Adrenal gland (tissue), 12 donors: ENCODE measurements around the gene HOXD10. TPM values are rescaled to one million over a fixed set of nuclear protein-coding genes. Genes with fewer than 3 reads are reported as not detected.

Experiments used
- DNase-seq, 7 donors: peaks; one replicate each; pipeline ENCODE4 v3.0.0-alpha.2; 2019 to 2020
- H3K27ac ChIP-seq, 5 donors: fragments of 200-600 bp; sonication (generic) in 4 of 5; 1 replicate in 3 of 5; 2 replicates in 2 of 5; pipeline versions ENCODE4 v1.5.1 to v1.8.0; 2016 to 2020; ENCODE audit warnings: mild to moderate bottlenecking in 1 of 5
- H3K27me3 ChIP-seq: fragments of 200-600 bp; 2 replicates; pipeline ENCODE4 v1.8.0; 2021
- H3K36me3 ChIP-seq, 2 donors: fragments of 200-600 bp; replicated peaks in 1 of 2; 1 replicate in 1 of 2; 2 replicates in 1 of 2; pipeline versions ENCODE4 v1.5.1 to v1.8.0; 2018 to 2022
- H3K4me1 ChIP-seq, 2 donors: fragments of 200-600 bp; replicated peaks in 1 of 2; 1 replicate in 1 of 2; 2 replicates in 1 of 2; pipeline versions ENCODE4 v1.5.1 to v1.8.0; 2018 to 2021
- H3K4me3 ChIP-seq, 4 donors: fragments of 200-600 bp; sonication (generic) in 3 of 4; one replicate each; pipeline ENCODE4 v1.5.1; 2016 to 2018
- H3K9me3 ChIP-seq, 3 donors: fragments of 200-600 bp; sonication (generic) in 1 of 3; replicated peaks in 1 of 3; 1 replicate in 2 of 3; 2 replicates in 1 of 3; pipeline versions ENCODE4 v1.5.1 to v1.8.0; 2016 to 2021
- POLR2A ChIP-seq, 2 donors: fragments of 450-650 bp; IDR thresholded peaks; one replicate each; pipeline ENCODE4 v1.6.1; 2017; ENCODE audit warnings: antibody characterized with exemption in 2 of 2, mild to moderate bottlenecking in 2 of 2, moderate library complexity in 1 of 2
- WGBS, 4 donors: extraction: QIAGEN DNeasy Blood & Tissue Kit in 2 of 4; methylation state at CpG; one replicate each; pipeline versions ENCODE4 v1.1.5 to v1.1.7; 2013 to 2017; 5-methylcytosine and 5-hydroxymethylcytosine counted together
- intact Hi-C, 2 donors: fragments of 100-400 bp; cut with DNase I; formaldehyde crosslinking; loops; one replicate each; pipeline versions ENCODE4 v1.14.1 to v1.15.0; 2022 to 2023
- polyA plus RNA-seq, 3 donors: library from polyadenylated mRNA; stranded (reverse); fragments of 200-250 nt in 2 of 3; fragments of 350-450 nt in 1 of 3; fragmentation: Illumina TruSeq in 1 of 3; extraction: RNeasy Lipid Tissue Mini Kit (QIAGEN cat#74804) in 1 of 3; gene quantifications; one replicate each; pipeline ENCODE4 v1.2.3, GENCODE V29; 2013 to 2014
- total RNA-seq, 9 donors: library from RNA; depleted of rRNA in 4 of 9; stranded (reverse); fragments of >200 nt in 4 of 9; fragments of 120-200 nt in 1 of 9; fragmentation: NEBNext Ultra II Directional in 1 of 9; extraction: Animal tissue kit (Norgen Biotek cat#: 25700) in 1 of 9; gene quantifications; one replicate each; pipeline versions ENCODE4 v1.1.0 to v1.2.4, GENCODE V29; 2013 to 2023
- TF ChIP-seq, protein P1 (sequence below), 6 experiments: fragments of 450-650 bp in 4 of 6; fragments of 200-600 bp in 2 of 6; sonication (generic) in 1 of 6; IDR thresholded peaks; 1 replicate in 5 of 6; 2 replicates in 1 of 6; pipeline versions ENCODE4 v1.5.1 to v1.8.0; 2016 to 2021; ENCODE audit warnings: antibody characterized with exemption in 6 of 6, mild to moderate bottlenecking in 2 of 6, moderate library complexity in 1 of 6
- donor health status: healthy with polysubstance abuse.
- donor health status: Bipolar disorder and iron deficiency.
- donor health status: DM: yes; HTN: yes; CAD: no.
- donor health status: DM: no; HTN: no; CAD: no.
- donor health status: DM: no; HTN: no; CAD: no.
- donor health status: DM: yes; HTN: yes; CAD: no.

HOXD10 gene
- total and polyA plus RNA-seq, 12 donors = 0.11 to 0.33 (median 0.18) TPM; not detected in 8

DNA sequence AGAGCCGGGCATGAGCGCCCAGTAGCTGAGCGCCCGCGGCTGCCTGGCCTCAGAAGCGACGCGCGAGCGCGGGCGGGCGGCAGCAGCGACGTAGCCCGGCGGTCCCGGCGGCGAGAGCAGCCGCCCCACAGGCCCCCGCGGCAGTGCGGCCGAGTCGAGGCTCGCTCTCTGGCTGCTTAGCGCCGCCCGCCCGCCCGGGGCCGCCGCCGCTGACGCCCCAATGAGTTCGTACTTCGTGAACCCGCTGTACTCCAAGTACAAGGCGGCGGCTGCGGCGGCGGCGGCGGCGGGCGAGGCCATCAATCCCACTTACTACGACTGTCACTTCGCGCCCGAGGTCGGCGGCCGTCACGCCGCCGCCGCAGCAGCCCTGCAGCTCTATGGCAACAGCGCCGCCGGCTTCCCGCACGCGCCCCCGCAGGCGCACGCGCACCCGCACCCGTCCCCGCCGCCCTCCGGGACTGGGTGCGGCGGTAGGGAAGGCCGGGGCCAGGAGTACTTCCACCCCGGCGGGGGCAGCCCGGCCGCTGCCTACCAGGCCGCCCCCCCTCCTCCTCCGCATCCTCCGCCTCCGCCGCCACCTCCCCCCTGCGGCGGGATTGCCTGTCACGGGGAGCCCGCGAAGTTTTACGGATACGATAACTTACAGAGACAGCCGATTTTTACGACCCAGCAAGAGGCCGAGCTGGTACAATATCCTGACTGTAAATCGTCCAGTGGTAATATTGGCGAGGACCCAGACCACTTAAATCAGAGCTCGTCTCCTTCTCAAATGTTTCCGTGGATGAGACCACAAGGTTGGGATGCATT is 13.8 kb downstream of the HOXD10 start:
- Histone ChIP-seq H3K4me1 (peaks cover 12 to 35% of the 10 kb centered on the region in 2 donors), H3K4me3 (peak overlapping the region in 2 of 4 donors; percentile 42 to 78), H3K27ac (peak overlapping the region; percentile 66 to 99 (median 89)), H3K9me3 (no peaks in the 10 kb centered on the region), H3K36me3 (peaks cover 0 to 2% of the 10 kb centered on the region in 2 donors), H3K27me3 (no peaks in the 10 kb centered on the region)
- WGBS, 4 donors = 0 to 1% (median 1%) methylated on average over 30 to 100 of the region's 100 CpGs
- DNase-seq = peak; percentile 68 to 88 (median 76)
- TF ChIP-seq POLR2A (IDR thresholded peaks at IDR 0.05) = peak; percentile 64 to 69
- TF ChIP-seq, protein P1, sequence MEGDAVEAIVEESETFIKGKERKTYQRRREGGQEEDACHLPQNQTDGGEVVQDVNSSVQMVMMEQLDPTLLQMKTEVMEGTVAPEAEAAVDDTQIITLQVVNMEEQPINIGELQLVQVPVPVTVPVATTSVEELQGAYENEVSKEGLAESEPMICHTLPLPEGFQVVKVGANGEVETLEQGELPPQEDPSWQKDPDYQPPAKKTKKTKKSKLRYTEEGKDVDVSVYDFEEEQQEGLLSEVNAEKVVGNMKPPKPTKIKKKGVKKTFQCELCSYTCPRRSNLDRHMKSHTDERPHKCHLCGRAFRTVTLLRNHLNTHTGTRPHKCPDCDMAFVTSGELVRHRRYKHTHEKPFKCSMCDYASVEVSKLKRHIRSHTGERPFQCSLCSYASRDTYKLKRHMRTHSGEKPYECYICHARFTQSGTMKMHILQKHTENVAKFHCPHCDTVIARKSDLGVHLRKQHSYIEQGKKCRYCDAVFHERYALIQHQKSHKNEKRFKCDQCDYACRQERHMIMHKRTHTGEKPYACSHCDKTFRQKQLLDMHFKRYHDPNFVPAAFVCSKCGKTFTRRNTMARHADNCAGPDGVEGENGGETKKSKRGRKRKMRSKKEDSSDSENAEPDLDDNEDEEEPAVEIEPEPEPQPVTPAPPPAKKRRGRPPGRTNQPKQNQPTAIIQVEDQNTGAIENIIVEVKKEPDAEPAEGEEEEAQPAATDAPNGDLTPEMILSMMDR (IDR thresholded peaks at IDR 0.05) = peak in 2 of 6 experiments; percentile 3 to 16
- intact Hi-C loops = no loop called here

DNA sequence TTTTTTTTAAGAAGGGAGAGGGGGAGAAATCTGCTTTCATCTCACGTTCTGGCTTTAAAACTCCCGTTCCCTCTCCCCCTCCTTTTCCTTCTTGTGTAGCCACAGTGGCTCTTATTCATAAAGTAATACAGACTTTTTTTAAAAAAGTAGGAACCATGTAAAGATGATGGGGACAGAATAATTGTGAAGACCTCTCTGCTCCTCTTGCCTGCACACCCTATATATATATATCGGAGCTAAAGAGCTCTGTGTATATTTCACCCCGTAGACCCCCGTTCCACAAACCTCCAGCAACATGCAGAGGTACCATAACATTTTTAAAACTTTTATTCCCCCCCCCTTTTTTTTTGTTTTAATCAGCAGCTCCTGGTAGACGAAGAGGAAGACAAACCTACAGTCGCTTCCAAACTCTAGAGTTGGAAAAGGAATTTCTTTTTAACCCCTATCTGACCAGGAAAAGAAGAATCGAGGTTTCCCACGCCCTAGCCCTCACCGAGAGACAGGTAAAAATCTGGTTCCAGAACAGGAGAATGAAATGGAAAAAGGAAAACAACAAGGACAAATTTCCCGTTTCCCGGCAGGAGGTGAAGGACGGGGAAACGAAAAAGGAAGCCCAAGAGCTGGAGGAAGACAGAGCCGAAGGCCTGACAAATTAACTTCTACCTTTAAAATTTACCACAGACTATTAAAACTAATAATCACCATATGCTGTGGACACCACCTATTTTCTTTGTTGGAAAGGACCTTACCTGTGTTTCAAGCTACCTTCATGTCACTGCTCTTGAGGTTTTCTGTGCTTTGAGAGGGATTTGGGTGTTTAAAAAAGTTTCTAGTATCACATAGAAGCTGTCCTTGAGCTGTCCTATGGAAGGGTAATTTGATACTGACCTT is 14.6 kb downstream of the HOXD10 start:
- intact Hi-C loops = no loop called here
- peak overlapping the region; percentile 66 to 99 (median 89) for H3K27ac ChIP-seq
- 17 to 36% (median 22%) methylated on average over 15 of the region's 15 CpGs for WGBS, 4 donors
- peak overlapping the region in 2 of 4 donors; percentile 42 to 78 for H3K4me3 ChIP-seq
- peaks cover 0 to 2% of the 10 kb centered on the region in 2 donors for H3K36me3 ChIP-seq
- H3K4me1 ChIP-seq = peaks cover 17 to 40% of the 10 kb centered on the region in 2 donors
- peak in 2 of 7 donors; percentile 16 to 46 for DNase-seq
- no peaks in the 10 kb centered on the region for H3K27me3 ChIP-seq
- TF ChIP-seq, protein P1 (IDR thresholded peaks at IDR 0.05) = no peak
- TF ChIP-seq POLR2A (IDR thresholded peaks at IDR 0.05) = no peak
- no peaks in the 10 kb centered on the region for H3K9me3 ChIP-seq

DNA sequence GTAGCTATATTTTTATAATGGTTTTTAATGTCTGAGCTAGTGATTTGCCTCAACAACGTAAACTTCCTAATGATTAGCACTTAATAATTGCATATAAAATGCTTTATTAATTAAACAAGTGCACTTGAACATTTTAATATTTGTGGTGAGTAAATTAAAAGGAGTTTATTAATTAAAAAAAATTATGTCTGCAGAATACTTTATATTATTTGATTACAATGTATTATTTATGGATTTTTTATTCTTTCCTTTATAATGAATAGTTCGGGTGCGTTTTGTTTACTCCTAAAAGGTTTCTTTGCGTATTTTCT is 15.2 kb downstream of the HOXD10 start:
- WGBS, 4 donors = 32 to 56% (median 48%) methylated on average over 4 of the region's 4 CpGs
- Histone ChIP-seq H3K27me3 (no peaks in the 10 kb centered on the region), H3K27ac (peak overlapping the region in 4 of 5 donors; percentile 62 to 97 (median 78)), H3K4me3 (peak overlapping the region in 2 of 4 donors; percentile 42 to 78), H3K9me3 (no peaks in the 10 kb centered on the region), H3K36me3 (peaks cover 0 to 2% of the 10 kb centered on the region in 2 donors), H3K4me1 (peaks cover 17 to 39% of the 10 kb centered on the region in 2 donors)
- DNase-seq = no peak
- TF ChIP-seq, protein P1 (IDR thresholded peaks at IDR 0.05) = no peak
- TF ChIP-seq POLR2A (IDR thresholded peaks at IDR 0.05) = no peak
- intact Hi-C loops = no loop called here
